ENCODE data around the gene RIPOR3. TPM values are rescaled to one million over a fixed set of nuclear protein-coding genes. Genes with fewer than 3 reads are reported as not detected.

RIPOR3 gene
- total and polyA plus RNA-seq, 4 donors, result 5.6 to 90.3 (median 16.3) TPM

DNA sequence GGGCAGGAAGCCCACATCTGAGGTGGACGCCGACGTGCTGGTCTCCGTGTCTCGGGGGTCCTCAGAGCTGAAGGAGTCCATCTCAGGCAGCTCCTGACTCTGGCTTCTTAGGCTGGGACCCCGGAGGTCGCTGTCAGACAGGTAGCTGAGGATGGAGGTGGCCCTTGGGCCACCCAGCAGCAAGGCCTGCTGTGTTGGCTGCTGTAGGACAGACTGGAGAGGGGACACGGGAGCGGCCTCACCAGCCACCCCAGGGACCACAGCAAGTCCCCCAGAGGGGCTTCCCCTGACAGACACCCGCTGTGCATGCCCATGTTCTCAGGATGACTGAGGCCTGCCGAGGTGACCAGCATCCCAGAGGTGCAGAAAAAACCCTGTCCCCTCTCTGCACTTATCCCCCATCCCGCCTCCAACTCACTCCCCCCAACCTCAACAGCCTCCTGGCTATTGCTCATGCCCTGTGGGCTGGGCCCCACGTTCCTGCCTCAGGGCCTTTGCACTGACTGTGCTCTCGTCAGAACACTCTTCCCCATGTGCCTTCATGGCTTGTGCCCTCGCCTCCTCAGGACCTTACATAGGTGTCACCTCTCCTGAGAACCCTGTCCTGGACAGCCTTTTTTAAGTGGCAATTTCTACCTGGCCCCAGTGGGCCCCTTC lies 88.8 kb downstream of the RIPOR3 start:
- no peak for DNase-seq (ENCODE audit: low spot score)
- no peak for TF ChIP-seq HNF4G (IDR thresholded peaks at IDR 0.05)
- TF ChIP-seq EGR1 (IDR thresholded peaks at IDR 0.05; ENCODE audit: low read depth in 2 of 2), result no peak
- TF ChIP-seq FOXA1 (IDR thresholded peaks at IDR 0.05), result no peak
- no peak for TF ChIP-seq YY1 (IDR thresholded peaks at IDR 0.05)
- WGBS, result 94% methylated on average over 15 of the region's 15 CpGs
- Histone ChIP-seq H3K4me1 (ENCODE audit: control insufficient read depth in 4 of 4, insufficient read depth in 4 of 4, low read length in 3 of 4) (peaks cover 0 to 7% (median 1%) of the 10 kb centered on the region in 4 donors), H3K36me3 (ENCODE audit: control insufficient read depth in 4 of 4, insufficient read depth in 3 of 4, low read depth in 1 of 4, low read length in 3 of 4) (peaks cover 0 to 3% (median 0%) of the 10 kb centered on the region in 4 donors), H3K27ac (ENCODE audit: low read depth in 1 of 2, low read length in 2 of 2) (no peak overlapping the region), H3K4me3 (ENCODE audit: low read depth in 1 of 3, low read length in 3 of 3) (no peak overlapping the region), H3K27me3 (ENCODE audit: control insufficient read depth in 4 of 4, insufficient read depth in 4 of 4, low read length in 3 of 4) (no peaks in the 10 kb centered on the region), H3K9me3 (ENCODE audit: control insufficient read depth in 4 of 4, low read length in 3 of 4) (no peaks in the 10 kb centered on the region), H3K9ac (ENCODE audit: low read depth in 1 of 2, low read length in 2 of 2) (no peak overlapping the region)

GRCh38 chr20:50601511-50602431 lies 89.6 kb downstream of the RIPOR3 start:
- Histone ChIP-seq H3K4me3 (ENCODE audit: low read depth in 1 of 3, low read length in 3 of 3) (no peak overlapping the region), H3K27me3 (ENCODE audit: control insufficient read depth in 4 of 4, insufficient read depth in 4 of 4, low read length in 3 of 4) (no peaks in the 10 kb centered on the region), H3K4me1 (ENCODE audit: control insufficient read depth in 4 of 4, insufficient read depth in 4 of 4, low read length in 3 of 4) (peaks cover 0 to 7% (median 1%) of the 10 kb centered on the region in 4 donors), H3K9me3 (ENCODE audit: control insufficient read depth in 4 of 4, low read length in 3 of 4) (no peaks in the 10 kb centered on the region), H3K9ac (ENCODE audit: low read depth in 1 of 2, low read length in 2 of 2) (no peak overlapping the region), H3K36me3 (ENCODE audit: control insufficient read depth in 4 of 4, insufficient read depth in 3 of 4, low read depth in 1 of 4, low read length in 3 of 4) (peaks cover 0 to 3% (median 0%) of the 10 kb centered on the region in 4 donors), H3K27ac (ENCODE audit: low read depth in 1 of 2, low read length in 2 of 2) (no peak overlapping the region)
- TF ChIP-seq EGR1 (IDR thresholded peaks at IDR 0.05; ENCODE audit: low read depth in 2 of 2) (no peak), RAD21 (IDR thresholded peaks at IDR 0.05) (no peak), GABPA (IDR thresholded peaks at IDR 0.05 in 1 of 2, conservative IDR thresholded peaks at IDR 0.05 in 1 of 2) (no peak), SP1 (IDR thresholded peaks at IDR 0.05) (no peak), MAX (IDR thresholded peaks at IDR 0.05) (no peak), TAF1 (conservative IDR thresholded peaks at IDR 0.05) (no peak), REST (IDR thresholded peaks at IDR 0.05) (no peak), NR2F2 (IDR thresholded peaks at IDR 0.05) (no peak), FOXA1 (IDR thresholded peaks at IDR 0.05) (no peak), JUND (IDR thresholded peaks at IDR 0.05) (no peak), FOXA2 (IDR thresholded peaks at IDR 0.05) (no peak), RXRA (IDR thresholded peaks at IDR 0.05) (no peak), HNF4A (conservative IDR thresholded peaks at IDR 0.05) (no peak), YY1 (IDR thresholded peaks at IDR 0.05) (no peak), HNF4G (IDR thresholded peaks at IDR 0.05) (no peak)
- TF ChIP-seq, protein P1, sequence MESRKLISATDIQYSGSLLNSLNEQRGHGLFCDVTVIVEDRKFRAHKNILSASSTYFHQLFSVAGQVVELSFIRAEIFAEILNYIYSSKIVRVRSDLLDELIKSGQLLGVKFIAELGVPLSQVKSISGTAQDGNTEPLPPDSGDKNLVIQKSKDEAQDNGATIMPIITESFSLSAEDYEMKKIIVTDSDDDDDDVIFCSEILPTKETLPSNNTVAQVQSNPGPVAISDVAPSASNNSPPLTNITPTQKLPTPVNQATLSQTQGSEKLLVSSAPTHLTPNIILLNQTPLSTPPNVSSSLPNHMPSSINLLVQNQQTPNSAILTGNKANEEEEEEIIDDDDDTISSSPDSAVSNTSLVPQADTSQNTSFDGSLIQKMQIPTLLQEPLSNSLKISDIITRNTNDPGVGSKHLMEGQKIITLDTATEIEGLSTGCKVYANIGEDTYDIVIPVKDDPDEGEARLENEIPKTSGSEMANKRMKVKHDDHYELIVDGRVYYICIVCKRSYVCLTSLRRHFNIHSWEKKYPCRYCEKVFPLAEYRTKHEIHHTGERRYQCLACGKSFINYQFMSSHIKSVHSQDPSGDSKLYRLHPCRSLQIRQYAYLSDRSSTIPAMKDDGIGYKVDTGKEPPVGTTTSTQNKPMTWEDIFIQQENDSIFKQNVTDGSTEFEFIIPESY (IDR thresholded peaks at IDR 0.05), result no peak
- TF ChIP-seq, protein P2, sequence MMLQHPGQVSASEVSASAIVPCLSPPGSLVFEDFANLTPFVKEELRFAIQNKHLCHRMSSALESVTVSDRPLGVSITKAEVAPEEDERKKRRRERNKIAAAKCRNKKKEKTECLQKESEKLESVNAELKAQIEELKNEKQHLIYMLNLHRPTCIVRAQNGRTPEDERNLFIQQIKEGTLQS (IDR thresholded peaks at IDR 0.05), result no peak
- TF ChIP-seq, protein P3, sequence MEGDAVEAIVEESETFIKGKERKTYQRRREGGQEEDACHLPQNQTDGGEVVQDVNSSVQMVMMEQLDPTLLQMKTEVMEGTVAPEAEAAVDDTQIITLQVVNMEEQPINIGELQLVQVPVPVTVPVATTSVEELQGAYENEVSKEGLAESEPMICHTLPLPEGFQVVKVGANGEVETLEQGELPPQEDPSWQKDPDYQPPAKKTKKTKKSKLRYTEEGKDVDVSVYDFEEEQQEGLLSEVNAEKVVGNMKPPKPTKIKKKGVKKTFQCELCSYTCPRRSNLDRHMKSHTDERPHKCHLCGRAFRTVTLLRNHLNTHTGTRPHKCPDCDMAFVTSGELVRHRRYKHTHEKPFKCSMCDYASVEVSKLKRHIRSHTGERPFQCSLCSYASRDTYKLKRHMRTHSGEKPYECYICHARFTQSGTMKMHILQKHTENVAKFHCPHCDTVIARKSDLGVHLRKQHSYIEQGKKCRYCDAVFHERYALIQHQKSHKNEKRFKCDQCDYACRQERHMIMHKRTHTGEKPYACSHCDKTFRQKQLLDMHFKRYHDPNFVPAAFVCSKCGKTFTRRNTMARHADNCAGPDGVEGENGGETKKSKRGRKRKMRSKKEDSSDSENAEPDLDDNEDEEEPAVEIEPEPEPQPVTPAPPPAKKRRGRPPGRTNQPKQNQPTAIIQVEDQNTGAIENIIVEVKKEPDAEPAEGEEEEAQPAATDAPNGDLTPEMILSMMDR (IDR thresholded peaks at IDR 0.05; ENCODE audit: low read depth, low read length, missing input control), result no peak
- 87% methylated on average over 33 of the region's 33 CpGs for WGBS
- DNase-seq (ENCODE audit: low spot score), result no peak

All from liver (tissue), 9 donors.